ENCODE data around the gene TBL1X. TPM values are rescaled to one million over a fixed set of nuclear protein-coding genes. Genes with fewer than 3 reads are reported as not detected.

The TBL1X gene
- total and polyA plus RNA-seq, 8 donors: 2.4 to 16.6 (median 9.3) TPM

GRCh38 chrX:9576059-9576458, 111.2 kb downstream of the TBL1X start:
- Histone ChIP-seq H3K27me3 (no peaks in the 10 kb centered on the region), H3K36me3 (no peaks in the 10 kb centered on the region), H3K4me3 (no peak overlapping the region), H3K4me1 (peaks cover 0 to 11% (median 5%) of the 10 kb centered on the region in 3 donors), H3K27ac (no peak overlapping the region), H3K9me3 (no peaks in the 10 kb centered on the region)
- FAIRE-seq: no peak
- intact Hi-C loops (cut with DNase I): no loop called here
- WGBS, 2 donors: 88 to 94% methylated on average over 9 of the region's 9 CpGs
- DNase-seq: no peak
- no peak for TF ChIP-seq CTCF (IDR thresholded peaks at IDR 0.05)
- no peak for ATAC-seq

GRCh38 chrX:9577555-9577954, 112.7 kb downstream of the TBL1X start:
- no peaks in the 10 kb centered on the region for H3K27me3 ChIP-seq
- no peaks in the 10 kb centered on the region for H3K9me3 ChIP-seq
- no peak overlapping the region for H3K4me3 ChIP-seq
- no peak overlapping the region for H3K27ac ChIP-seq
- 75 to 76% methylated on average over 9 of the region's 9 CpGs for WGBS, 2 donors
- no peak for FAIRE-seq
- H3K36me3 ChIP-seq: no peaks in the 10 kb centered on the region
- intact Hi-C loops (cut with DNase I): no loop called here
- no peak for TF ChIP-seq CTCF (IDR thresholded peaks at IDR 0.05)
- no peak for DNase-seq
- peaks cover 0 to 11% (median 5%) of the 10 kb centered on the region in 3 donors for H3K4me1 ChIP-seq
- no peak for ATAC-seq

- H3K27ac ChIP-seq: no peak overlapping the region
- no peaks in the 10 kb centered on the region for H3K9me3 ChIP-seq
- no peak overlapping the region for H3K4me3 ChIP-seq
- no peak for TF ChIP-seq CTCF (IDR thresholded peaks at IDR 0.05)
- 69 to 81% methylated on average over 20 of the region's 20 CpGs for WGBS, 2 donors
- intact Hi-C loops (cut with DNase I): no loop called here
- H3K27me3 ChIP-seq: no peaks in the 10 kb centered on the region
- DNase-seq (no peak), FAIRE-seq (no peak), ATAC-seq (no peak)
- H3K36me3 ChIP-seq: no peaks in the 10 kb centered on the region
- peaks cover 0 to 6% (median 0%) of the 10 kb centered on the region in 3 donors for H3K4me1 ChIP-seq
These were observed 113.4 kb downstream of the TBL1X start for GRCh38 chrX:9578083-9578779.

GRCh38 chrX:9581771-9582385, 117.0 kb downstream of the TBL1X start:
- intact Hi-C loops (cut with DNase I): no loop called here
- FAIRE-seq (no peak), DNase-seq (no peak), ATAC-seq (no peak)
- no peak overlapping the region for H3K27ac ChIP-seq
- no peaks in the 10 kb centered on the region for H3K27me3 ChIP-seq
- H3K36me3 ChIP-seq: no peaks in the 10 kb centered on the region
- H3K9me3 ChIP-seq: no peaks in the 10 kb centered on the region
- no peak for TF ChIP-seq CTCF (IDR thresholded peaks at IDR 0.05)
- H3K4me3 ChIP-seq: no peak overlapping the region
- 62 to 69% methylated on average over 8 of the region's 8 CpGs for WGBS, 2 donors
- H3K4me1 ChIP-seq: no peaks in the 10 kb centered on the region

GRCh38 chrX:9582956-9583355, 118.1 kb downstream of the TBL1X start:
- 70 to 88% methylated on average over 3 of the region's 3 CpGs for WGBS, 2 donors
- intact Hi-C loops (cut with DNase I): no loop called here
- DNase-seq: no peak
- Histone ChIP-seq H3K36me3 (no peaks in the 10 kb centered on the region), H3K27ac (no peak overlapping the region), H3K4me1 (no peaks in the 10 kb centered on the region), H3K4me3 (no peak overlapping the region), H3K27me3 (no peaks in the 10 kb centered on the region), H3K9me3 (no peaks in the 10 kb centered on the region)
- no peak for TF ChIP-seq CTCF (IDR thresholded peaks at IDR 0.05)
- no peak for FAIRE-seq
- ATAC-seq: no peak

Measured in pancreas (tissue), 10 donors.